Measurements from ENCODE around the gene LAIR1. TPM values are rescaled to one million over a fixed set of nuclear protein-coding genes. Genes with fewer than 3 reads are reported as not detected.
"Not testable (repeated sequence)": the region's sequence is repeated elsewhere in the genome, so short reads cannot be mapped to it uniquely, and the experiment has no call there.

LAIR1 gene
- total RNA-seq, 1 donor: 0.36 TPM

GRCh38 chr19:54325631-54326030 lies 39.1 kb downstream of the LAIR1 start:
- no peak overlapping the region for H2AFZ ChIP-seq (ENCODE audit: low read length)
- H4K20me1 ChIP-seq (ENCODE audit: insufficient read depth, low read length): no peaks in the 10 kb centered on the region
- peaks cover 2% of the 10 kb centered on the region for H3K27me3 ChIP-seq (ENCODE audit: insufficient read depth, low read length)
- TF ChIP-seq, protein P1, sequence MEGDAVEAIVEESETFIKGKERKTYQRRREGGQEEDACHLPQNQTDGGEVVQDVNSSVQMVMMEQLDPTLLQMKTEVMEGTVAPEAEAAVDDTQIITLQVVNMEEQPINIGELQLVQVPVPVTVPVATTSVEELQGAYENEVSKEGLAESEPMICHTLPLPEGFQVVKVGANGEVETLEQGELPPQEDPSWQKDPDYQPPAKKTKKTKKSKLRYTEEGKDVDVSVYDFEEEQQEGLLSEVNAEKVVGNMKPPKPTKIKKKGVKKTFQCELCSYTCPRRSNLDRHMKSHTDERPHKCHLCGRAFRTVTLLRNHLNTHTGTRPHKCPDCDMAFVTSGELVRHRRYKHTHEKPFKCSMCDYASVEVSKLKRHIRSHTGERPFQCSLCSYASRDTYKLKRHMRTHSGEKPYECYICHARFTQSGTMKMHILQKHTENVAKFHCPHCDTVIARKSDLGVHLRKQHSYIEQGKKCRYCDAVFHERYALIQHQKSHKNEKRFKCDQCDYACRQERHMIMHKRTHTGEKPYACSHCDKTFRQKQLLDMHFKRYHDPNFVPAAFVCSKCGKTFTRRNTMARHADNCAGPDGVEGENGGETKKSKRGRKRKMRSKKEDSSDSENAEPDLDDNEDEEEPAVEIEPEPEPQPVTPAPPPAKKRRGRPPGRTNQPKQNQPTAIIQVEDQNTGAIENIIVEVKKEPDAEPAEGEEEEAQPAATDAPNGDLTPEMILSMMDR (IDR thresholded peaks at IDR 0.05; ENCODE audit: extremely low read depth, low read depth, low read length): no peak
- DNase-seq (ENCODE audit: insufficient read length, low spot score, missing footprints): peak; percentile 45
- H3K9me3 ChIP-seq (ENCODE audit: low read depth, low read length): no peaks in the 10 kb centered on the region
- H3K4me1 ChIP-seq (ENCODE audit: insufficient read depth, low read length): no peaks in the 10 kb centered on the region
- no peak overlapping the region for H3K4me2 ChIP-seq (ENCODE audit: insufficient read depth, low read length)
- no peaks in the 10 kb centered on the region for H3K79me2 ChIP-seq (ENCODE audit: insufficient read depth, low read length)
- no peaks in the 10 kb centered on the region for H3K36me3 ChIP-seq (ENCODE audit: insufficient read depth, low read length)
- H3K4me3 ChIP-seq (ENCODE audit: insufficient read depth, low read length): no peak overlapping the region
- H3K27ac ChIP-seq (ENCODE audit: low read depth, low read length): no peak overlapping the region

GRCh38 chr19:54325194-54325621 lies 39.5 kb downstream of the LAIR1 start:
- H3K79me2 ChIP-seq (ENCODE audit: insufficient read depth, low read length): no peaks in the 10 kb centered on the region
- H3K27ac ChIP-seq (ENCODE audit: low read depth, low read length): no peak overlapping the region
- H3K4me1 ChIP-seq (ENCODE audit: insufficient read depth, low read length): no peaks in the 10 kb centered on the region
- H3K4me2 ChIP-seq (ENCODE audit: insufficient read depth, low read length): no peak overlapping the region
- H3K27me3 ChIP-seq (ENCODE audit: insufficient read depth, low read length): peaks cover 2% of the 10 kb centered on the region
- H3K4me3 ChIP-seq (ENCODE audit: insufficient read depth, low read length): no peak overlapping the region
- no peak overlapping the region for H2AFZ ChIP-seq (ENCODE audit: low read length)
- peak; percentile 74 for DNase-seq (ENCODE audit: insufficient read length, low spot score, missing footprints)
- TF ChIP-seq, protein P1 (IDR thresholded peaks at IDR 0.05; ENCODE audit: extremely low read depth, low read depth, low read length): peak; percentile 89
- no peaks in the 10 kb centered on the region for H3K9me3 ChIP-seq (ENCODE audit: low read depth, low read length)
- H3K36me3 ChIP-seq (ENCODE audit: insufficient read depth, low read length): no peaks in the 10 kb centered on the region
- no peaks in the 10 kb centered on the region for H4K20me1 ChIP-seq (ENCODE audit: insufficient read depth, low read length)

DNA sequence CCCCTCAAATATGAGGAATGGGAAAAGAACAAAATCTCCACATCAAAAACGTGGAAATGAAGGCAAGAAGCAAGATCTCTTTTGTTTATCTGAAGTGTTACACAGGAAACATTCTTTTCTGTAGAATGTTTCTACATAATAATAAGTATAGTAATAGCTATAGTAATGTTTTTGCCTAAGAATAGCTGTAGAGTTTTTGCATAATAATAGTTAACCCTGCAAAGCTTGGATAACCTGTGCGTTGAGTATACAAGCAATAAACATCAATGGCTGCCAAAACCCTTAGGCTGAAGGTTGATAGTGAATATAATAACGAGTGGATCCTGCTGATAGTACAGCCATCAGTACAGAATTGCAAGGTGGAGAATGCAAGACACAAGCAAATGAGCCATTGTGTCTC lies 40.7 kb downstream of the LAIR1 start:
- H3K4me1 ChIP-seq (ENCODE audit: insufficient read depth, low read length): no peaks in the 10 kb centered on the region
- no peak overlapping the region for H3K27ac ChIP-seq (ENCODE audit: low read depth, low read length)
- no peak overlapping the region for H3K4me2 ChIP-seq (ENCODE audit: insufficient read depth, low read length)
- DNase-seq (ENCODE audit: insufficient read length, low spot score, missing footprints): no peak
- H3K4me3 ChIP-seq (ENCODE audit: insufficient read depth, low read length): no peak overlapping the region
- TF ChIP-seq, protein P1 (IDR thresholded peaks at IDR 0.05; ENCODE audit: extremely low read depth, low read depth, low read length): no peak
- no peaks in the 10 kb centered on the region for H3K36me3 ChIP-seq (ENCODE audit: insufficient read depth, low read length)
- no peak overlapping the region for H2AFZ ChIP-seq (ENCODE audit: low read length)
- H3K27me3 ChIP-seq (ENCODE audit: insufficient read depth, low read length): peaks cover 2% of the 10 kb centered on the region
- no peaks in the 10 kb centered on the region for H3K9me3 ChIP-seq (ENCODE audit: low read depth, low read length)
- no peaks in the 10 kb centered on the region for H4K20me1 ChIP-seq (ENCODE audit: insufficient read depth, low read length)
- H3K79me2 ChIP-seq (ENCODE audit: insufficient read depth, low read length): no peaks in the 10 kb centered on the region

DNA sequence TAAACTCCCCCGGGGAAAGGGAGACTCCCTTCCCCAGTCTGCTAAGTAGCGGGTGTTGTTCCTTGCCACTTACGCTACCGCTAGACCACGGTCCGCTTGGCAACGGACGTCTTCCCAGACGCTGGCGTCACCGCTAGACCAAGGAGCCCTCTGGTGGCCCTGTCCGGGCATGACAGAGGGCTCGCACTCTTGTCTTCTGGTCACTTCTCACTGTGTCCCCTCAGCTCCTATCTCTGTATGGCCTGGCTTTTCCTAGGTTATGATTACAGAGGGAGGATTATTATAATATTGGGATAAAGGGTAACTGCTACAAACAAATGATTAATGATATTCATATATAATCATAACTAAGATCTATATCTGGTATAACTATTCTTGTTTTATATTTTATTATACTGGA lies 41.8 kb downstream of the LAIR1 start:
- DNase-seq (ENCODE audit: insufficient read length, low spot score, missing footprints); H3K4me1 ChIP-seq (ENCODE audit: insufficient read depth, low read length); H4K20me1 ChIP-seq (ENCODE audit: insufficient read depth, low read length); H3K4me3 ChIP-seq (ENCODE audit: insufficient read depth, low read length); H3K9me3 ChIP-seq (ENCODE audit: low read depth, low read length); H3K36me3 ChIP-seq (ENCODE audit: insufficient read depth, low read length); H3K4me2 ChIP-seq (ENCODE audit: insufficient read depth, low read length); H2AFZ ChIP-seq (ENCODE audit: low read length); H3K27ac ChIP-seq (ENCODE audit: low read depth, low read length); H3K27me3 ChIP-seq (ENCODE audit: insufficient read depth, low read length); H3K79me2 ChIP-seq (ENCODE audit: insufficient read depth, low read length): not testable (repeated sequence)

GRCh38 chr19:54322295-54322694 lies 42.4 kb downstream of the LAIR1 start:
- H3K27me3 ChIP-seq (ENCODE audit: insufficient read depth, low read length); H3K4me3 ChIP-seq (ENCODE audit: insufficient read depth, low read length); DNase-seq (ENCODE audit: insufficient read length, low spot score, missing footprints); H3K36me3 ChIP-seq (ENCODE audit: insufficient read depth, low read length); H3K27ac ChIP-seq (ENCODE audit: low read depth, low read length); H3K4me1 ChIP-seq (ENCODE audit: insufficient read depth, low read length); H3K79me2 ChIP-seq (ENCODE audit: insufficient read depth, low read length); H4K20me1 ChIP-seq (ENCODE audit: insufficient read depth, low read length); H3K9me3 ChIP-seq (ENCODE audit: low read depth, low read length); H2AFZ ChIP-seq (ENCODE audit: low read length); H3K4me2 ChIP-seq (ENCODE audit: insufficient read depth, low read length): not testable (repeated sequence)
